K562 (cell line): ENCODE data around the gene LRRC49. TPM values are rescaled to one million over a fixed set of nuclear protein-coding genes. Genes with fewer than 3 reads are reported as not detected.

Experiments used
- ATAC-seq: fragments of 200-7000 bp; cut with Tn5 transposase; 3 replicates; pipeline ENCODE4 v1.9.1; 2020; ENCODE audit warnings: moderate library complexity
- BruUV-seq: library from RNA; stranded (reverse); fragments of 400-500 nt; replicated peaks from 2 replicates; lab custom pipeline; 2021; lab: Mats Ljungman, UMichigan
- CTCF ChIA-PET: fragments of 300-600 bp; formaldehyde crosslinking; extraction: SDS; loops from one replicate; lab custom pipeline; 2021; ENCODE audit warnings: low intra/inter-chr PET ratio; lab: Yijun Ruan, JAX
- POLR2A ChIA-PET: fragments of 300-600, 350-650 bp; sonication (Branson Sonifier 250); formaldehyde crosslinking; extraction: SDS; loops from one replicate; lab custom pipeline; 2021; ENCODE audit warnings: antibody characterized with exemption, inconsistent platforms; lab: Yijun Ruan, JAX
- DNase-seq, 4 experiments: peaks; one replicate each; pipeline versions ENCODE4 v3.0.0 to v3.0.0-alpha.2; 2011 to 2018; ENCODE audit warnings: low spot score in 3 of 4, mixed read lengths in 3 of 4; ENCODE audit errors: extremely low read depth in 1 of 4
- FAIRE-seq: peaks from 2 replicates; lab custom pipeline; 2011; peaks lifted over from hg19 to GRCh38; lab: Jason Lieb, UNC
- H2AFZ ChIP-seq: 2 replicates; pipeline ENCODE4 v1.6.0; 2011; ENCODE audit warnings: low read depth, low read length, control low read depth, inconsistent platforms
- H3K27ac ChIP-seq: fragments of 200-600 bp; 3 replicates; pipeline ENCODE4 v1.8.0; 2011; ENCODE audit warnings: low read depth, mild to moderate bottlenecking, control low read depth, inconsistent platforms, low read length, moderate library complexity, mixed read lengths; ENCODE audit errors: extremely low read depth
- H3K27me3 ChIP-seq, 2 experiments: fragments of 300-600 bp in 1 of 2; 2 replicates in 1 of 2; 3 replicates in 1 of 2; pipeline versions ENCODE4 v1.6.0 to v1.8.0; 2011; ENCODE audit warnings: inconsistent platforms in 2 of 2, low read length in 2 of 2, mild to moderate bottlenecking in 1 of 2, mixed read lengths in 1 of 2, moderate library complexity in 1 of 2; ENCODE audit not compliant: control insufficient read depth in 2 of 2, insufficient read depth in 2 of 2
- H3K36me3 ChIP-seq: fragments of 300-600 bp; 3 replicates; pipeline ENCODE4 v1.8.0; 2011; ENCODE audit warnings: mild to moderate bottlenecking, low read length, inconsistent platforms; ENCODE audit not compliant: control insufficient read depth, insufficient read depth
- H3K4me1 ChIP-seq, 2 experiments: fragments of 200-600 bp in 1 of 2; replicated peaks in 1 of 2; 2 replicates in 1 of 2; 3 replicates in 1 of 2; pipeline versions ENCODE4 v1.5.1 to v1.8.0; 2011; ENCODE audit warnings: inconsistent platforms in 2 of 2, low read length in 2 of 2, mild to moderate bottlenecking in 1 of 2, mixed read lengths in 1 of 2, moderate library complexity in 1 of 2; ENCODE audit not compliant: control insufficient read depth in 2 of 2, insufficient read depth in 2 of 2
- H3K4me2 ChIP-seq: 2 replicates; pipeline ENCODE4 v1.6.1; 2011; ENCODE audit warnings: low read length, control low read depth, inconsistent platforms, mixed read lengths; ENCODE audit not compliant: insufficient read depth
- H3K4me3 ChIP-seq: fragments of 200-600 bp; sonication (generic), shearing (Covaris generic); 2 replicates; pipeline ENCODE4 v1.5.1; 2016; ENCODE audit warnings: control low read depth, inconsistent platforms
- H3K79me2 ChIP-seq: fragments of 200-600 bp; 3 replicates; pipeline ENCODE4 v1.8.0; 2011; ENCODE audit warnings: low read length, inconsistent platforms; ENCODE audit not compliant: control insufficient read depth, insufficient read depth
- H3K9ac ChIP-seq, 2 experiments: 2 replicates each; pipeline versions ENCODE4 v1.6.0 to v1.6.1; 2011; ENCODE audit warnings: low read depth in 2 of 2, low read length in 2 of 2, control low read depth in 1 of 2, inconsistent platforms in 1 of 2, mild to moderate bottlenecking in 1 of 2, mixed read lengths in 1 of 2; ENCODE audit not compliant: insufficient read depth in 1 of 2
- H3K9me1 ChIP-seq: one replicate; pipeline ENCODE4 v1.6.0; 2011; ENCODE audit warnings: inconsistent platforms, mild to moderate bottlenecking, low read length, moderate library complexity; ENCODE audit not compliant: control insufficient read depth, insufficient read depth
- H3K9me3 ChIP-seq: replicated peaks from 2 replicates; pipeline ENCODE4 v1.5.1; 2011; ENCODE audit warnings: low read depth, low read length, inconsistent platforms; ENCODE audit not compliant: control insufficient read depth, insufficient read depth
- H4K20me1 ChIP-seq: replicated peaks from 2 replicates; pipeline ENCODE4 v1.6.1; 2011; ENCODE audit warnings: low read length, inconsistent platforms, mixed read lengths; ENCODE audit not compliant: control insufficient read depth, insufficient read depth
- HCFC1 ChIP-seq: IDR thresholded peaks from 2 replicates; pipeline ENCODE4 v1.6.1; 2012; ENCODE audit warnings: low read depth, low read length, improper control_type of control experiment
- PCBP2 ChIP-seq: fragments of 200-400 bp; formaldehyde crosslinking; IDR thresholded peaks from 2 replicates; pipeline ENCODE4 v1.6.1; 2018; ENCODE audit warnings: low read length, low read depth, mild to moderate bottlenecking, moderate library complexity; ENCODE audit not compliant: poor library complexity, severe bottlenecking
- RBM25 ChIP-seq: fragments of 200-400 bp; formaldehyde crosslinking; IDR thresholded peaks from 2 replicates; pipeline ENCODE4 v1.6.1; 2018; ENCODE audit warnings: low read length, low read depth, moderate library complexity; ENCODE audit not compliant: severe bottlenecking
- SRSF1 ChIP-seq: fragments of 200-400 bp; formaldehyde crosslinking; IDR thresholded peaks from 2 replicates; pipeline ENCODE4 v1.6.1; 2017; ENCODE audit warnings: mild to moderate bottlenecking, low read depth, low read length, moderate library complexity
- TBP ChIP-seq: optimal IDR thresholded peaks from 2 replicates; pipeline ENCODE3; 2011; ENCODE audit warnings: low read depth, low read length, improper control_type of control experiment
- WGBS: fragments of 100-300 bp; shearing (Covaris generic); methylation state at CpG from one replicate; pipeline ENCODE4 v1.1.6; 2016; ENCODE audit warnings: low coverage, mixed read lengths; ENCODE audit not compliant: insufficient coverage; ENCODE audit errors: missing lambda C conversion rate; 5-methylcytosine and 5-hydroxymethylcytosine counted together
- in situ Hi-C: fragments of 300-500 bp; cut with MboI; formaldehyde crosslinking; loops from 4 replicates; pipeline ENCODE4 v1.15.0; 2018; ENCODE audit warnings: inconsistent platforms, mixed read lengths
- intact Hi-C: fragments of 100-400 bp; cut with micrococcal nuclease; formaldehyde crosslinking; loops from 2 replicates; pipeline ENCODE4 v1.14.2; 2022
- polyA plus RNA-seq, 8 experiments: library from polyadenylated mRNA; depleted of rRNA in 4 of 8; stranded (reverse) in 5 of 8; unstranded in 3 of 8; fragments of >200 nt; fragmentation: Nextera tagmentation in 2 of 8; fragmentation: Illumina TruSeq in 1 of 8; extraction: Ambion mirVana in 2 of 8; extraction: Trizol in 1 of 8; gene quantifications; 2 replicates each; pipeline versions ENCODE4 v1.2.1 to v1.2.3, GENCODE V29; 2011 to 2014; ENCODE audit warnings: inconsistent platforms in 1 of 8, missing spikeins in 1 of 8
- total RNA-seq, 7 experiments: library from RNA; depleted of rRNA in 6 of 7; stranded (reverse); fragments of >200 nt in 6 of 7; fragmentation: Illumina TruSeq in 2 of 7; extraction: Trizol in 2 of 7; gene quantifications; 2 replicates each; pipeline versions ENCODE4 v1.2.1 to v1.2.3, GENCODE V29; 2011 to 2021; ENCODE audit warnings: low replicate concordance in 1 of 7
- TF ChIP-seq, protein P1 (sequence below): IDR thresholded peaks from 2 replicates; pipeline ENCODE4 v1.6.1; 2011; ENCODE audit warnings: borderline replicate concordance, low read depth, mild to moderate bottlenecking, moderate library complexity, low read length; ENCODE audit not compliant: insufficient read depth, poor library complexity, severe bottlenecking

LRRC49 gene
- total and polyA plus RNA-seq, 9 of the 15 experiments (the other 6 are each of a cell fraction or from before 2014, with no cell fraction given): 0.32 TPM; not detected in 8

DNA sequence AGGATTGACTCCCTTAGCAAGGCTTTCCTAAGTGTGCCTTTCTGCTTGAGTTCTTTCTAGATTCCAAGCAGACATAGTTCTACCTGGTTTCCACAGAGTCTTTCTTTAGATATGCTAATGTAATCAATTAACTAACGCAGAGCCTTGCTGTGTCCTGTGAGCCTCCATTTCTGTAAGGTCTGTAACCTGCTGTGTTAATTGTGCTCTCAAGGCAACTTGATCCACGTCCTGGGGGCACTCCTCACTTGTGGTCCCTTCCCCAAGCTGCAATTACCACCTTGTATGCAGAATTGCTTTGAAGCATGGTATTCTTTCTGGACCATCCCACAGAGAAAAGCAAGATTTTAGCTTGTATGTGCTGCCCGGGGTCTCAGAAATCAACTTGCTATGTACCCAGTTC, 193.2 kb downstream of the LRRC49 start:
- in situ Hi-C loops (no loop called here), intact Hi-C loops (no loop called here)
- ATAC-seq: no peak
- BruUV-seq: no TSS peak
- Histone ChIP-seq H3K9ac (no peak overlapping the region), H3K9me1 (no peaks in the 10 kb centered on the region), H3K27ac (no peak overlapping the region), H3K4me3 (no peak overlapping the region), H2AFZ (no peak overlapping the region), H3K4me1 (no peaks in the 10 kb centered on the region), H3K79me2 (no peaks in the 10 kb centered on the region), H3K9me3 (no peaks in the 10 kb centered on the region), H4K20me1 (no peaks in the 10 kb centered on the region), H3K27me3 (no peaks in the 10 kb centered on the region), H3K4me2 (no peak overlapping the region), H3K36me3 (no peaks in the 10 kb centered on the region)
- CTCF ChIA-PET: no interaction called here
- POLR2A ChIA-PET: no interaction called here
- FAIRE-seq: no peak
- DNase-seq: no peak
- 0% methylated on average over 3 of the region's 3 CpGs for WGBS
- TF ChIP-seq, protein P1, sequence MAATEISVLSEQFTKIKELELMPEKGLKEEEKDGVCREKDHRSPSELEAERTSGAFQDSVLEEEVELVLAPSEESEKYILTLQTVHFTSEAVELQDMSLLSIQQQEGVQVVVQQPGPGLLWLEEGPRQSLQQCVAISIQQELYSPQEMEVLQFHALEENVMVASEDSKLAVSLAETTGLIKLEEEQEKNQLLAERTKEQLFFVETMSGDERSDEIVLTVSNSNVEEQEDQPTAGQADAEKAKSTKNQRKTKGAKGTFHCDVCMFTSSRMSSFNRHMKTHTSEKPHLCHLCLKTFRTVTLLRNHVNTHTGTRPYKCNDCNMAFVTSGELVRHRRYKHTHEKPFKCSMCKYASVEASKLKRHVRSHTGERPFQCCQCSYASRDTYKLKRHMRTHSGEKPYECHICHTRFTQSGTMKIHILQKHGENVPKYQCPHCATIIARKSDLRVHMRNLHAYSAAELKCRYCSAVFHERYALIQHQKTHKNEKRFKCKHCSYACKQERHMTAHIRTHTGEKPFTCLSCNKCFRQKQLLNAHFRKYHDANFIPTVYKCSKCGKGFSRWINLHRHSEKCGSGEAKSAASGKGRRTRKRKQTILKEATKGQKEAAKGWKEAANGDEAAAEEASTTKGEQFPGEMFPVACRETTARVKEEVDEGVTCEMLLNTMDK: no peak
- TF ChIP-seq RBM25 (no peak), PCBP2 (no peak), TBP (no peak), SRSF1 (no peak), HCFC1 (no peak)
- TF ChIP-seq, all 486 proteins: peak for 0
